ENCODE measurements around the gene ZBTB16. TPM values are rescaled to one million over a fixed set of nuclear protein-coding genes. Genes with fewer than 3 reads are reported as not detected.
A peak's percentile ranks its signal among the peaks of the same experiment; 100 is the strongest.

Gene ZBTB16
- polyA plus RNA-seq, 1 donor (not counting 4 experiments of a cell fraction or from before 2014, with no cell fraction given) = 0.18 TPM

GRCh38 chr11:114163830-114164401 lies 104.4 kb downstream of the ZBTB16 start:
- H3K27me3 ChIP-seq (ENCODE audit: control insufficient read depth, extremely low read depth, insufficient read depth, low read length) = peaks cover 36% of the 10 kb centered on the region
- peak overlapping the region; percentile 79 for H3K9ac ChIP-seq (ENCODE audit: control insufficient read depth, extremely low read depth, insufficient read depth, low read length)
- dilution Hi-C loops (cut with MboI; ENCODE audit: extremely low pct_ligation_motif_present, low sequenced_read_pairs) = no loop called here
- peak overlapping the region; percentile 90 for H3K4me2 ChIP-seq (ENCODE audit: control insufficient read depth, extremely low read depth, insufficient read depth, low read depth, low read length)
- peak; percentile 28 for DNase-seq (ENCODE audit: low read depth, low spot score)
- FAIRE-seq = peak; percentile 69
- H3K9me3 ChIP-seq (ENCODE audit: control insufficient read depth, low read depth, low read length) = no peaks in the 10 kb centered on the region
- peaks cover 67% of the 10 kb centered on the region for H3K4me1 ChIP-seq (ENCODE audit: control insufficient read depth, extremely low read depth, insufficient read depth, low read length)
- no peaks in the 10 kb centered on the region for H4K20me1 ChIP-seq (ENCODE audit: control insufficient read depth, extremely low read depth, insufficient read depth, low read length)
- H3K4me3 ChIP-seq (ENCODE audit: control insufficient read depth in 2 of 3, extremely low read depth in 1 of 3, insufficient read depth in 2 of 3, low read depth in 1 of 3, low read length in 3 of 3) = no peak overlapping the region
- no peaks in the 10 kb centered on the region for H3K79me2 ChIP-seq (ENCODE audit: control insufficient read depth, insufficient read depth, low read length)
- H2AFZ ChIP-seq (ENCODE audit: control insufficient read depth, low read length) = peak overlapping the region; percentile 32
- no peak for TF ChIP-seq CTCF (optimal IDR thresholded peaks at IDR 0.05 in 1 of 3, IDR thresholded peaks at IDR 0.05 in 1 of 3, conservative IDR thresholded peaks at IDR 0.05 in 1 of 3; ENCODE audit: extremely low read depth in 1 of 3, insufficient read depth in 2 of 3, low read length in 3 of 3)
- TF ChIP-seq EZH2 (IDR thresholded peaks at IDR 0.05; ENCODE audit: low read length) = no peak
- no peaks in the 10 kb centered on the region for H3K9me1 ChIP-seq (ENCODE audit: control insufficient read depth, extremely low read depth, insufficient read depth, low read length)
- no peaks in the 10 kb centered on the region for H3K36me3 ChIP-seq (ENCODE audit: control insufficient read depth in 2 of 2, extremely low read depth in 1 of 2, insufficient read depth in 2 of 2, low read length in 2 of 2)
- H3K27ac ChIP-seq (ENCODE audit: control insufficient read depth, insufficient read depth, low read length) = peak overlapping the region; percentile 93

GRCh38 chr11:114164546-114164945 lies 105.0 kb downstream of the ZBTB16 start:
- Histone ChIP-seq H3K27ac (ENCODE audit: control insufficient read depth, insufficient read depth, low read length) (no peak overlapping the region), H3K36me3 (ENCODE audit: control insufficient read depth in 2 of 2, extremely low read depth in 1 of 2, insufficient read depth in 2 of 2, low read length in 2 of 2) (no peaks in the 10 kb centered on the region), H3K79me2 (ENCODE audit: control insufficient read depth, insufficient read depth, low read length) (no peaks in the 10 kb centered on the region), H3K9ac (ENCODE audit: control insufficient read depth, extremely low read depth, insufficient read depth, low read length) (no peak overlapping the region), H2AFZ (ENCODE audit: control insufficient read depth, low read length) (no peak overlapping the region), H4K20me1 (ENCODE audit: control insufficient read depth, extremely low read depth, insufficient read depth, low read length) (no peaks in the 10 kb centered on the region), H3K4me3 (ENCODE audit: control insufficient read depth in 2 of 3, extremely low read depth in 1 of 3, insufficient read depth in 2 of 3, low read depth in 1 of 3, low read length in 3 of 3) (no peak overlapping the region), H3K4me2 (ENCODE audit: control insufficient read depth, extremely low read depth, insufficient read depth, low read depth, low read length) (peak overlapping the region; percentile 90), H3K4me1 (ENCODE audit: control insufficient read depth, extremely low read depth, insufficient read depth, low read length) (peaks cover 61% of the 10 kb centered on the region), H3K9me1 (ENCODE audit: control insufficient read depth, extremely low read depth, insufficient read depth, low read length) (no peaks in the 10 kb centered on the region), H3K27me3 (ENCODE audit: control insufficient read depth, extremely low read depth, insufficient read depth, low read length) (peaks cover 36% of the 10 kb centered on the region), H3K9me3 (ENCODE audit: control insufficient read depth, low read depth, low read length) (no peaks in the 10 kb centered on the region)
- dilution Hi-C loops (cut with MboI; ENCODE audit: extremely low pct_ligation_motif_present, low sequenced_read_pairs) = no loop called here
- TF ChIP-seq CTCF (optimal IDR thresholded peaks at IDR 0.05 in 1 of 3, IDR thresholded peaks at IDR 0.05 in 1 of 3, conservative IDR thresholded peaks at IDR 0.05 in 1 of 3; ENCODE audit: extremely low read depth in 1 of 3, insufficient read depth in 2 of 3, low read length in 3 of 3) (no peak), EZH2 (IDR thresholded peaks at IDR 0.05; ENCODE audit: low read length) (no peak)
- FAIRE-seq (no peak), DNase-seq (ENCODE audit: low read depth, low spot score) (no peak)
